GM23338 (cell line): ENCODE measurements around the gene TIMM21. TPM values are rescaled to one million over a fixed set of nuclear protein-coding genes. Genes with fewer than 3 reads are reported as not detected.

Source experiments
- ATAC-seq: fragments of 200-7000 bp; cut with Tn5 transposase; 3 replicates; pipeline ENCODE4 v1.9.1; 2020
- DNase-seq: peaks from one replicate; pipeline ENCODE4 v3.0.0-alpha.2; 2015; ENCODE audit warnings: low spot score
- H2AFZ ChIP-seq: fragments of 200-600 bp; sonication (generic); 2 replicates; pipeline ENCODE4 v1.8.0; 2016; ENCODE audit warnings: antibody characterized with exemption, mild to moderate bottlenecking, moderate library complexity
- H3F3A ChIP-seq: fragments of 200-600 bp; sonication (generic); replicated peaks from 2 replicates; pipeline ENCODE4 v1.8.0; 2017; ENCODE audit warnings: antibody characterized with exemption, mixed run types, low read depth
- H3K27ac ChIP-seq: fragments of 200-600 bp; sonication (generic); 2 replicates; pipeline ENCODE4 v1.6.1; 2016; ENCODE audit warnings: low read depth
- H3K27me3 ChIP-seq: fragments of 200-600 bp; sonication (generic); 2 replicates; pipeline ENCODE4 v1.8.0; 2016; ENCODE audit warnings: mild to moderate bottlenecking, mixed run types, moderate library complexity; ENCODE audit not compliant: insufficient read depth
- H3K36me3 ChIP-seq: fragments of 200-600 bp; sonication (generic); 2 replicates; pipeline ENCODE4 v1.8.0; 2016; ENCODE audit warnings: mild to moderate bottlenecking; ENCODE audit not compliant: insufficient read depth
- H3K4me1 ChIP-seq: fragments of 200-600 bp; sonication (generic); 2 replicates; pipeline ENCODE4 v1.8.0; 2016; ENCODE audit warnings: mild to moderate bottlenecking, moderate library complexity; ENCODE audit not compliant: insufficient read depth
- H3K4me2 ChIP-seq: fragments of 200-600 bp; sonication (generic); 2 replicates; pipeline ENCODE4 v1.7.1; 2017; ENCODE audit warnings: mixed run types
- H3K4me3 ChIP-seq: fragments of 200-600 bp; sonication (generic); 2 replicates; pipeline ENCODE4 v1.6.1; 2016; ENCODE audit warnings: mixed run types
- H3K79me2 ChIP-seq: fragments of 200-600 bp; sonication (generic); replicated peaks from 2 replicates; pipeline ENCODE4 v1.8.0; 2017; ENCODE audit warnings: mild to moderate bottlenecking; ENCODE audit not compliant: insufficient read depth
- H3K9me2 ChIP-seq: fragments of 200-600 bp; sonication (generic); 2 replicates; pipeline ENCODE4 v1.8.0; 2017; ENCODE audit not compliant: insufficient read depth
- H4K20me1 ChIP-seq: fragments of 200-600 bp; sonication (generic); replicated peaks from 2 replicates; pipeline ENCODE4 v1.8.0; 2017; ENCODE audit warnings: mild to moderate bottlenecking; ENCODE audit not compliant: insufficient read depth
- H3K27ac Mint-ChIP-seq: 2 replicates; pipeline ENCODE4 v1.8.0; 2020; ENCODE audit warnings: inconsistent platforms, mild to moderate bottlenecking, moderate library complexity, mixed read lengths
- H3K27me3 Mint-ChIP-seq: 3 replicates; pipeline ENCODE4 v1.8.0; 2022; ENCODE audit warnings: low read depth, mild to moderate bottlenecking, moderate library complexity, mixed read lengths, inconsistent platforms; ENCODE audit not compliant: insufficient read depth, poor library complexity
- H3K36me3 Mint-ChIP-seq: 3 replicates; pipeline ENCODE4 v1.8.0; 2021; ENCODE audit warnings: low read depth, mild to moderate bottlenecking, inconsistent platforms, moderate library complexity, mixed read lengths
- H3K4me1 Mint-ChIP-seq: 3 replicates; pipeline ENCODE4 v1.8.0; 2020; ENCODE audit warnings: mild to moderate bottlenecking, inconsistent platforms, mixed read lengths
- H3K4me3 Mint-ChIP-seq: 3 replicates; pipeline ENCODE4 v1.8.0; 2021; ENCODE audit warnings: moderate library complexity, mild to moderate bottlenecking, inconsistent platforms, mixed read lengths
- H3K9me3 Mint-ChIP-seq: 3 replicates; pipeline ENCODE4 v1.8.0; 2020; ENCODE audit warnings: moderate library complexity, mild to moderate bottlenecking, inconsistent platforms, mixed read lengths
- CREB1 ChIP-seq: fragments of 250-450 bp; sonication (Bioruptor Pico); IDR thresholded peaks from 2 replicates; pipeline ENCODE4 v1.5.0; 2020; ENCODE audit warnings: low read depth, mild to moderate bottlenecking, moderate library complexity
- CTCF ChIP-seq, 2 experiments: fragments of 200-600 bp in 1 of 2; sonication (generic) in 1 of 2; conservative IDR thresholded peaks; 2 replicates each; pipeline versions ENCODE4 v1.5.1 to v1.6.1; 2016 to 2017; ENCODE audit warnings: antibody characterized with exemption in 2 of 2, low read depth in 2 of 2, mild to moderate bottlenecking in 2 of 2, moderate library complexity in 1 of 2
- ETS1 ChIP-seq: IDR thresholded peaks from 2 replicates; pipeline ENCODE4 v1.6.1; 2016; ENCODE audit warnings: antibody characterized with exemption
- EZH2 ChIP-seq: fragments of 200-600 bp; sonication (generic); IDR thresholded peaks from one replicate; pipeline ENCODE4 v1.8.0; 2017; ENCODE audit warnings: antibody characterized with exemption, mild to moderate bottlenecking, low read depth; ENCODE audit not compliant: unreplicated experiment
- EZH2phosphoT487 ChIP-seq: fragments of 200-600 bp; sonication (generic); IDR thresholded peaks from one replicate; pipeline ENCODE4 v1.8.1; 2018; ENCODE audit warnings: antibody characterized with exemption; ENCODE audit not compliant: unreplicated experiment
- JUNB ChIP-seq: IDR thresholded peaks from one replicate; pipeline ENCODE4 v1.6.1; 2016; ENCODE audit warnings: antibody characterized with exemption; ENCODE audit not compliant: unreplicated experiment
- NANOG ChIP-seq: IDR thresholded peaks from 2 replicates; pipeline ENCODE4 v1.6.1; 2016; ENCODE audit warnings: antibody characterized with exemption, borderline replicate concordance
- POLR2AphosphoS5 ChIP-seq: IDR thresholded peaks from 2 replicates; pipeline ENCODE4 v1.6.1; 2016; ENCODE audit warnings: antibody characterized with exemption, low read depth
- REST ChIP-seq: IDR thresholded peaks from one replicate; pipeline ENCODE4 v1.6.1; 2018; ENCODE audit warnings: antibody characterized with exemption; ENCODE audit not compliant: unreplicated experiment
- STAT1 ChIP-seq: IDR thresholded peaks from one replicate; pipeline ENCODE4 v1.6.1; 2016; ENCODE audit warnings: antibody characterized with exemption; ENCODE audit not compliant: unreplicated experiment
- ZNF114 ChIP-seq: fragments of 250-450 bp; sonication (Bioruptor Pico); IDR thresholded peaks from 2 replicates; pipeline ENCODE4 v1.5.0; 2020; ENCODE audit warnings: mild to moderate bottlenecking, moderate library complexity
- ZNF331 ChIP-seq: fragments of 250-450 bp; sonication (Bioruptor Pico); IDR thresholded peaks from 2 replicates; pipeline ENCODE4 v1.5.0; 2020; ENCODE audit warnings: low read depth, mild to moderate bottlenecking, moderate library complexity
- ZNF462 ChIP-seq: fragments of 250-450 bp; sonication (Bioruptor Pico); IDR thresholded peaks from 2 replicates; pipeline ENCODE4 v1.5.0; 2020; ENCODE audit warnings: mild to moderate bottlenecking, moderate library complexity
- polyA plus RNA-seq: library from polyadenylated mRNA; unstranded; fragments of >200 nt; fragmentation: Nextera tagmentation; extraction: Ambion mirVana; gene quantifications from 2 replicates; pipeline ENCODE4 v1.2.1, GENCODE V29; 2016
- total RNA-seq: library from RNA; depleted of rRNA; stranded (reverse); fragments of >200 nt; shearing (Covaris generic); gene quantifications from 2 replicates; pipeline ENCODE4 v1.2.3, GENCODE V29; 2014

Gene TIMM21
- total and polyA plus RNA-seq, 2 experiments from 2014 or later: 49.2 to 97.6 TPM

GRCh38 chr18:74131124-74131523 lies 17.2 kb upstream of the TIMM21 start (continued):
- TF ChIP-seq CTCF (conservative IDR thresholded peaks at IDR 0.05; ENCODE audit: low read depth in 2 of 2): no peak

GRCh38 chr18:74132201-74132600 lies 16.1 kb upstream of the TIMM21 start:
- Mint-ChIP-seq H3K27ac (no peak overlapping the region), H3K4me3 (no peak overlapping the region), H3K36me3 (no peaks in the 10 kb centered on the region), H3K9me3 (no peaks in the 10 kb centered on the region; the same call in 2 of the 3 replicates), H3K27me3 (peaks cover 1% of the 10 kb centered on the region), H3K4me1 (peaks cover 7% of the 10 kb centered on the region)
- Histone ChIP-seq H3K36me3 (no peaks in the 10 kb centered on the region), H3K27ac (no peak overlapping the region), H3K4me3 (no peak overlapping the region), H3K4me1 (no peaks in the 10 kb centered on the region), H3F3A (no peaks in the 10 kb centered on the region), H2AFZ (no peak overlapping the region), H3K4me2 (no peak overlapping the region), H3K79me2 (no peaks in the 10 kb centered on the region), H4K20me1 (no peaks in the 10 kb centered on the region), H3K9me2 (no peaks in the 10 kb centered on the region), H3K27me3 (no peaks in the 10 kb centered on the region)
- no peak for ATAC-seq
- no peak for DNase-seq
- no peak for TF ChIP-seq ZNF462 (CRISPR knock-in tag)
- no peak for TF ChIP-seq CREB1 (CRISPR knock-in tag)
- no peak for TF ChIP-seq ETS1
- TF ChIP-seq EZH2phosphoT487: no peak
- no peak for TF ChIP-seq ZNF331
- TF ChIP-seq REST: no peak
- no peak for TF ChIP-seq JUNB
- TF ChIP-seq EZH2: no peak
- TF ChIP-seq STAT1: no peak
- no peak for TF ChIP-seq POLR2AphosphoS5
- TF ChIP-seq ZNF114: no peak
- no peak for TF ChIP-seq NANOG
